Measurements from ENCODE around the gene PTPRA.

PTPRA gene

DNA sequence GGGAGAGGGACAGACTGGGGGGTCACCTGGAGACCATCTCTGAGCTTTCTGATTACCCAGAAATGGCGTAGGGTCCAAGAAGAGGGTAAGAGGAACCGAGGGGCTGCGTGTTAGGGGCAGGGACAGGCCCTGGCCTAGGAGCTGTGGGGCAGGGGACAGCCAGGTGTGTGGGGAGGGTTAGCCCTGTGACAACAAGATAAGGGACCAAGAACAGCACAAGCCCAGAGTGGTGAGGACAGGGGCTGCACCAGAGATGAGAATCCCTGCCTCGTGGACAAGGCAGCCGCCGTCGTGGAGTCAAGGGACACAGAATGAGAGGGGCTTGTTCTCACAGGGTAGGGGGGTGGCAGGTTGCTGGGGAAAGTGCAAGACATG, 211.7 kb downstream of the PTPRA start:
- no peak for TF ChIP-seq ISL1 (CRISPR knock-in tag; IDR thresholded peaks at IDR 0.05)
- no peak for TF ChIP-seq CSDC2 (CRISPR knock-in tag; IDR thresholded peaks at IDR 0.05)
- no peak for TF ChIP-seq TSHZ2 (CRISPR knock-in tag; IDR thresholded peaks at IDR 0.05)
- no peak for TF ChIP-seq ZNF8 (CRISPR knock-in tag; IDR thresholded peaks at IDR 0.05)
- TF ChIP-seq SNAI2 (CRISPR knock-in tag; IDR thresholded peaks at IDR 0.05), result no peak
- no peak for TF ChIP-seq TOX (CRISPR knock-in tag; IDR thresholded peaks at IDR 0.05; ENCODE audit: borderline replicate concordance)
- no peak for TF ChIP-seq ZNF565 (CRISPR knock-in tag; conservative IDR thresholded peaks at IDR 0.05; ENCODE audit: low read depth)
- ATAC-seq, result no peak

DNA sequence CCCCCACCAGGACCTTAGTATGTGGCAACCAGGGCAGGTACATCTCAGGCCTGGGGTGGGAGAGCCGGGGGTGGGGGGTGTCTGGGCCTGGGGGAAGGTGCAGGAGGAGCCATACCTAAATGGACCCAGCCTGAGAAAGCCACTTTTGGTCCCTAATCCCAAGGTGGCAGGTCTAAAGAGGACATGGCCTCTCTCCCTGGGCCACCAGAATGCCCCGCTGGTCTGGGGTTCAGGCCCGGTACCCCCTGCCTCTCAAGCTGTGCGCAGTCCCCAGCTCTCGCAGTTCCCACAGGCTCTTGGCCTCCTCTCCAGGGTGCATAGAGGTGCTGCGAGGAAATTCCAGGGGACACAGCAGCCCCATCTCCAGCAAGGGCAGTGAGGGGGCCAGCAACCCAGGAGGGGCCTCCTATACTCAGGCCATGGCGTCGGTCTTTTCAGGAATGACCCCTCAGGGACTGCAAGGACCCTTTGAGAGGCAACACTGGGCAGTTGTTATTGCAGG, 212.3 kb downstream of the PTPRA start:
- no peak for TF ChIP-seq OSR1 (CRISPR knock-in tag; IDR thresholded peaks at IDR 0.05)
- TF ChIP-seq ISL1 (CRISPR knock-in tag; IDR thresholded peaks at IDR 0.05), result no peak
- no peak for ATAC-seq

- ATAC-seq, result no peak
- TF ChIP-seq TCF4 (CRISPR knock-in tag; IDR thresholded peaks at IDR 0.05; ENCODE audit: borderline replicate concordance) (no peak), OSR1 (CRISPR knock-in tag; IDR thresholded peaks at IDR 0.05) (no peak), ZNF8 (CRISPR knock-in tag; IDR thresholded peaks at IDR 0.05) (no peak), CSRNP3 (CRISPR knock-in tag; IDR thresholded peaks at IDR 0.05) (no peak), TSHZ2 (CRISPR knock-in tag; IDR thresholded peaks at IDR 0.05) (no peak), ZNF70 (CRISPR knock-in tag; IDR thresholded peaks at IDR 0.05) (no peak)
- TF ChIP-seq, protein P1, sequence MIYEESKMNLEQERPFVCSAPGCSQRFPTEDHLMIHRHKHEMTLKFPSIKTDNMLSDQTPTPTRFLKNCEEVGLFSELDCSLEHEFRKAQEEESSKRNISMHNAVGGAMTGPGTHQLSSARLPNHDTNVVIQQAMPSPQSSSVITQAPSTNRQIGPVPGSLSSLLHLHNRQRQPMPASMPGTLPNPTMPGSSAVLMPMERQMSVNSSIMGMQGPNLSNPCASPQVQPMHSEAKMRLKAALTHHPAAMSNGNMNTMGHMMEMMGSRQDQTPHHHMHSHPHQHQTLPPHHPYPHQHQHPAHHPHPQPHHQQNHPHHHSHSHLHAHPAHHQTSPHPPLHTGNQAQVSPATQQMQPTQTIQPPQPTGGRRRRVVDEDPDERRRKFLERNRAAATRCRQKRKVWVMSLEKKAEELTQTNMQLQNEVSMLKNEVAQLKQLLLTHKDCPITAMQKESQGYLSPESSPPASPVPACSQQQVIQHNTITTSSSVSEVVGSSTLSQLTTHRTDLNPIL (CRISPR knock-in tag; IDR thresholded peaks at IDR 0.05; ENCODE audit: low read depth), result no peak
Measured at GRCh38 chr20:3088031-3088430, 214.8 kb downstream of the PTPRA start.

Data from SK-N-SH treated with all-trans-retinoic acid at 6 μM for 48 hours (cell line).